PC-9 (cell line): Measurements from ENCODE around the gene OR4A16. TPM values are rescaled to one million over a fixed set of nuclear protein-coding genes. Genes with fewer than 3 reads are reported as not detected.

Experiments
- BruUV-seq: library from RNA; stranded (reverse); fragments of 400-500 nt; replicated peaks from 2 replicates; lab custom pipeline; 2021; lab: Mats Ljungman, UMichigan
- CTCF ChIA-PET: fragments of 300-600 bp; sonication (Branson Sonifier 250); formaldehyde crosslinking; loops from one replicate; lab custom pipeline; 2022; ENCODE audit warnings: antibody characterized with exemption; lab: Charles Lee
- POLR2A ChIA-PET: fragments of 300-600 bp; sonication (Branson Sonifier 250); formaldehyde crosslinking; loops from one replicate; lab custom pipeline; 2022; ENCODE audit warnings: antibody characterized with exemption; ENCODE audit not compliant: unreplicated experiment; lab: Charles Lee
- DNase-seq, 2 experiments: peaks; one replicate each; pipeline versions ENCODE4 v3.0.0 to v3.0.0-alpha.2; 2015 to 2022; ENCODE audit warnings: mixed read lengths in 1 of 2
- H2AFZ ChIP-seq: fragments of 200-600 bp; sonication (generic); 2 replicates; pipeline ENCODE4 v1.8.1; 2017; ENCODE audit warnings: antibody characterized with exemption
- H3F3A ChIP-seq: fragments of 200-600 bp; sonication (generic); 2 replicates; pipeline ENCODE4 v1.8.1; 2017; ENCODE audit warnings: antibody characterized with exemption, mild to moderate bottlenecking, low read depth; ENCODE audit not compliant: insufficient read depth
- H3K27ac ChIP-seq: fragments of 200-600 bp; sonication (generic); 2 replicates; pipeline ENCODE4 v1.6.1; 2016; ENCODE audit warnings: mixed run types
- H3K27me3 ChIP-seq: fragments of 200-600 bp; sonication (generic); 2 replicates; pipeline ENCODE4 v1.6.1; 2016; ENCODE audit warnings: low read depth, mixed run types; ENCODE audit not compliant: insufficient read depth
- H3K36me3 ChIP-seq: fragments of 200-600 bp; sonication (generic); 2 replicates; pipeline ENCODE4 v1.6.1; 2016; ENCODE audit warnings: low read depth, mixed run types
- H3K4me1 ChIP-seq: fragments of 200-600 bp; sonication (generic); replicated peaks from 2 replicates; pipeline ENCODE4 v1.6.1; 2016; ENCODE audit warnings: mixed run types; ENCODE audit not compliant: insufficient read depth
- H3K4me2 ChIP-seq: fragments of 200-600 bp; sonication (generic); 2 replicates; pipeline ENCODE4 v1.6.1; 2017; ENCODE audit warnings: mixed run types
- H3K4me3 ChIP-seq: fragments of 200-600 bp; sonication (generic); 2 replicates; pipeline ENCODE4 v1.6.1; 2016; ENCODE audit warnings: mixed run types
- H3K79me2 ChIP-seq: fragments of 200-600 bp; sonication (generic); 2 replicates; pipeline ENCODE4 v1.6.1; 2017; ENCODE audit warnings: low read depth, mixed run types
- H3K9me2 ChIP-seq: fragments of 200-600 bp; sonication (generic); 2 replicates; pipeline ENCODE4 v1.8.1; 2017; ENCODE audit warnings: mild to moderate bottlenecking; ENCODE audit not compliant: insufficient read depth
- H3K9me3 ChIP-seq: fragments of 200-600 bp; sonication (generic); 2 replicates; pipeline ENCODE4 v1.8.1; 2016; ENCODE audit warnings: low read depth; ENCODE audit not compliant: insufficient read depth
- H4K20me1 ChIP-seq: fragments of 200-600 bp; sonication (generic); 2 replicates; pipeline ENCODE4 v1.8.1; 2017; ENCODE audit not compliant: insufficient read depth
- CTCF ChIP-seq: fragments of 200-600 bp; sonication (generic); conservative IDR thresholded peaks from 2 replicates; pipeline ENCODE4 v1.6.1; 2017; ENCODE audit warnings: mixed run types, antibody characterized with exemption, mild to moderate bottlenecking, moderate library complexity
- EZH2 ChIP-seq: fragments of 200-600 bp; sonication (generic); IDR thresholded peaks from 2 replicates; pipeline ENCODE4 v1.8.0; 2017; ENCODE audit warnings: antibody characterized with exemption, low read depth
- intact Hi-C: fragments of 100-400 bp; cut with micrococcal nuclease; formaldehyde crosslinking; loops from one replicate; pipeline ENCODE4 v1.10.0; 2022; ENCODE audit not compliant: unreplicated experiment
- total RNA-seq: library from RNA; stranded (reverse); gene quantifications from 2 replicates; pipeline ENCODE4 v1.2.3, GENCODE V29; 2021

Gene OR4A16
- total RNA-seq, 1 experiment from 2014 or later: not detected

- H3K36me3 ChIP-seq: no peaks in the 10 kb centered on the region
- ChIA-PET CTCF (no interaction called here), POLR2A (no interaction called here)
- no peak for DNase-seq
- no peaks in the 10 kb centered on the region for H3F3A ChIP-seq
- H3K9me2 ChIP-seq: no peaks in the 10 kb centered on the region
- H3K79me2 ChIP-seq: no peaks in the 10 kb centered on the region
- H3K4me2 ChIP-seq: no peak overlapping the region
- no peaks in the 10 kb centered on the region for H3K4me1 ChIP-seq
- H3K27ac ChIP-seq: no peak overlapping the region
- H3K27me3 ChIP-seq: no peaks in the 10 kb centered on the region
- no peaks in the 10 kb centered on the region for H3K9me3 ChIP-seq
- H2AFZ ChIP-seq: no peak overlapping the region
- intact Hi-C loops: no loop called here
- no TSS peak for BruUV-seq
- H4K20me1 ChIP-seq: no peaks in the 10 kb centered on the region
- no peak overlapping the region for H3K4me3 ChIP-seq
- TF ChIP-seq CTCF (no peak), EZH2 (no peak)
These were observed 6.0 kb downstream of the OR4A16 start for GRCh38 chr11:55349032-55349431.

GRCh38 chr11:55357560-55358184 lies 14.7 kb downstream of the OR4A16 start:
- peak; percentile 65 for TF ChIP-seq CTCF
- no peak for TF ChIP-seq EZH2
- H3K4me1 ChIP-seq: no peaks in the 10 kb centered on the region
- no peak overlapping the region for H2AFZ ChIP-seq
- H3K4me2 ChIP-seq: no peak overlapping the region
- BruUV-seq: no TSS peak
- no peaks in the 10 kb centered on the region for H3K27me3 ChIP-seq
- CTCF ChIA-PET: no interaction called here
- no peaks in the 10 kb centered on the region for H3K9me3 ChIP-seq
- no peaks in the 10 kb centered on the region for H3F3A ChIP-seq
- no peak for DNase-seq
- POLR2A ChIA-PET: no interaction called here
- no peaks in the 10 kb centered on the region for H4K20me1 ChIP-seq
- H3K36me3 ChIP-seq: no peaks in the 10 kb centered on the region
- H3K9me2 ChIP-seq: no peaks in the 10 kb centered on the region
- H3K27ac ChIP-seq: no peak overlapping the region
- intact Hi-C loops: no loop called here
- H3K4me3 ChIP-seq: no peak overlapping the region
- H3K79me2 ChIP-seq: no peaks in the 10 kb centered on the region

GRCh38 chr11:55367674-55368073 lies 24.7 kb downstream of the OR4A16 start, which contains the start of gene OR4A15:
OR4A15 (plus strand) TSS chr11:55367974; CDS start chr11:55367974, 0 bp downstream.
- H3K27me3 ChIP-seq: no peaks in the 10 kb centered on the region
- no peaks in the 10 kb centered on the region for H3K9me3 ChIP-seq
- no peak within 1 kb of the TSS for H3K4me3 ChIP-seq
- no peak for DNase-seq
- no peaks in the 10 kb centered on the region for H3F3A ChIP-seq
- CTCF ChIA-PET: no interaction called here
- H3K27ac ChIP-seq: no peak within 1 kb of the TSS
- intact Hi-C loops: no loop called here
- H3K4me2 ChIP-seq: no peak within 1 kb of the TSS
- BruUV-seq: no TSS peak
- H3K79me2 ChIP-seq: no peaks in the 10 kb centered on the region
- no peak within 1 kb of the TSS for H2AFZ ChIP-seq
- H4K20me1 ChIP-seq: no peaks in the 10 kb centered on the region
- no peaks in the 10 kb centered on the region for H3K9me2 ChIP-seq
- no peaks in the 10 kb centered on the region for H3K36me3 ChIP-seq
- no peak for TF ChIP-seq EZH2
- POLR2A ChIA-PET: no interaction called here
- no peaks in the 10 kb centered on the region for H3K4me1 ChIP-seq

Other genes starting within 250 kb of the OR4A16 start
- gene TRIM48, start 81.0 kb upstream of the OR4A16 start, total RNA-seq: not detected in 2 replicates
- gene OR4A15, start 24.8 kb downstream of the OR4A16 start, total RNA-seq: not detected in 2 replicates
- gene OR4C15, start 211.3 kb downstream of the OR4A16 start, total RNA-seq: not detected in 2 replicates
- not detected in 2 replicates for gene OR4C16, start 228.9 kb downstream of the OR4A16 start, total RNA-seq